OCI-LY7 (cell line): ENCODE measurements around the gene PLSCR1.
"Not testable (repeated sequence)": the region's sequence is repeated elsewhere in the genome, so short reads cannot be mapped to it uniquely, and the experiment has no call there.

Experiments used
- CTCF ChIP-seq: fragments of 200-600 bp; sonication (generic); conservative IDR thresholded peaks from 2 replicates; pipeline ENCODE4 v1.5.1; 2014; ENCODE audit warnings: mild to moderate bottlenecking, antibody characterized with exemption, low read length, moderate library complexity, mixed read lengths
- EZH2phosphoT487 ChIP-seq: fragments of 200-600 bp; sonication (generic); IDR thresholded peaks from 2 replicates; pipeline ENCODE4 v1.6.1; 2018; ENCODE audit warnings: low read depth, borderline replicate concordance, mild to moderate bottlenecking, mixed run types, antibody characterized with exemption, low read length, moderate library complexity, mixed read lengths

DNA sequence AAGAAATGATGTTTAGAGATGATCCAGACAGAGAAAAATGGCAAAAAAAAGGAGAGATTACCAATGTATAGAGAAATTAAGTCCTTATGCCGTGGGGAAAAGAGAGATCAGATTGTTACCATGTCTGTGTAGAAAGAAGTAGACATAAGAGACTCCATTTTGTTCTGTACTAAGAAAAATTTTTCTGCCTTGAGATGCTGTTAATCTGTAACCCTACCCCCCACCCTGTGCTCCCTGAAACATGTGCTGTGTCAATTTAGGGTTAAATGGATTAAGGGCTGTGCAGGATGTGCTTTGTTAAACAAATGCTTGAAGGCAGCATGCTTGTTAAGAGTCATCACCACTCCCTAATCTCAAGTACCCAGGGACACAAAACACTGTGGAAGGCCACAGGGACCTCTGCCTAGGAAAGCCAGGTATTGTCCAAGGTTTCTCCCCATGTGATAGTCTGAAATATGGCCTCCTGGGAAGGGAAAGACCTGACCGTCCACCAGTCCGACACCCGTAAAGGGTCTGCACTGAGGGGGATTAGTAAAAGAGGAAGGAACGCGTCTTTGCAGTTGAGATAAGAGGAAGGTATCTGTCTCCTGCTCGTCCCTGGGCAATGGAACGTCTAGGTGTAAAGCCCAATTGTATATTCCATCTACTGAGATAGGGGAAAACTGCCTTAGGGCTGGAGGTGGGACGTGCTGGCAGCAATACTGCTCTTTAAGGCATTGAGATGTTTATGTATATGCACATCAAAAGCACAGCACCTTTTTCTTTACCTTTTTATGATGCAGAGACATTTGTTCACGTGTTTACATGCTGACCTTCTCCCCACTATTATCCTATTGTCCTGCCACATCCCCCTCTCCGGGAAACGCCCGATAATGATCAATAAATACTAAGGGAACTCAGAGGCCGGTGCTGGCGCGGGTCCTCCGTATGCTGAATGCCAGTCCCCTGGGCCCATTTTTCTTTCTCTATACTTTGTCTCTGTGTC, 21.9 kb downstream of the PLSCR1 start:
- TF ChIP-seq CTCF, EZH2phosphoT487: not testable (repeated sequence)
